NCI-H1694 treated with DMSO at 0.1 percent for 48 hours (cell line): ENCODE data around the gene FBLN2.

Experiments used
- DNase-seq: peaks from one replicate; lab custom pipeline; 2025; lab: John Stamatoyannopoulos, UW

The FBLN2 gene

DNA sequence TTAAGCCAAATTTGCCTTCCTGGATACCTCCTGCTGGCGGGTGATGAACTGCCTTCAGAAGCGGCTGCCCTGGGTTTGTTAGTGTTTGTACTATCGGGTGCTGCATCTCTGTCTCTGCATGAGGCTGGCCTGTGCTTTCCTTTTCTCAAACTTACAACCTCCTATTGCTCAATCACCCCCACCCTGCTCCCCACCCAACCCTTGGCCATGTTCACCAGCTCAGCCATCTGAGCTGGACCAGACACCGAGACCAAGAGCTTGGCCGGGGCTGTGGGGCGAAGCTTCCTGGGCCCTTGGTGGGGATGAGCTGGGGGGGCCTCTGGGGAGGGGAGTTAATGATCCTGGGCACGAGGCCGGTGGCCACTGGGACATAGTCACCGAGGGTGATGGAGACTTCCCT is 16.8 kb upstream of the FBLN2 start:
- DNase-seq, result no peak

DNA sequence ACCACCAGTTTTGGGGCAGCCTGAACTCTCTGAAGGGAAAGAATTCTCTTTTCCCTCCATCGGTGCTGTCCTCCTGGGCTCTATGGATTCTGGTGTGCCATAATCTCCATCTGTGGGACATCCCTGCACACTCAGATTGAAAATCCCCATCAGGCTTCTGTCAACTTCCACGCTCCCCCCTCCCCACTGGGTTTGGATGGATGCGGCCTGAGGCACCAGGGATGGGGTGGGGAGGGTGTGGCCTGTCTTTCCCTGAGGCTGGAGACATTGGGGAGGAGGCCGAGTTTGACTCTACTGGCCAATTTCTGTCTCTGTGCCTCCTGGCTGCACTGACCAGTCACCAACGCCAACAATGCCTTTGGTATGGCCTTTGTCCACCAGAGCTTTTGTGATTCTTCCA is 16.3 kb upstream of the FBLN2 start:
- DNase-seq, result no peak

DNA sequence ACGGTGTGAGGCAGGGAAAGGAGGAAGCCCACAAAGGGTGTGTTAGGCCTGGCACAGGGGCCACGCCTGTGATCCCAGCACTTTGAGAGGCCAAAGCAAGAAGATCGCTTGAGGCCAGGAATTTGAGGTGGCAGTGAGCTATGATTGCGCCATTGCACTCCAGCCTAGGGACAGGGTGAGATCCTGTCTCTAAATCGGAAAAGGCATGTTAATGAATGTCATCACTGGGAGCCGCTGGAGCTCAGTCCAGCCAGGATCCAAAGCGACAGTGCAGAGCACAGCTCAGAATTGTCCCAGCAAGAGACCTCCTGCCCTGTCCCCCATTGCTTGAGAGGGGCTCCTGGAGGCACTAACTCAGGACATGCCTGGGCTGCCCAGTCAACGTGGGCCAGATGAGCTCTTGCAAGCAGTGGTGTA is 15.0 kb upstream of the FBLN2 start:
- DNase-seq, result no peak

DNA sequence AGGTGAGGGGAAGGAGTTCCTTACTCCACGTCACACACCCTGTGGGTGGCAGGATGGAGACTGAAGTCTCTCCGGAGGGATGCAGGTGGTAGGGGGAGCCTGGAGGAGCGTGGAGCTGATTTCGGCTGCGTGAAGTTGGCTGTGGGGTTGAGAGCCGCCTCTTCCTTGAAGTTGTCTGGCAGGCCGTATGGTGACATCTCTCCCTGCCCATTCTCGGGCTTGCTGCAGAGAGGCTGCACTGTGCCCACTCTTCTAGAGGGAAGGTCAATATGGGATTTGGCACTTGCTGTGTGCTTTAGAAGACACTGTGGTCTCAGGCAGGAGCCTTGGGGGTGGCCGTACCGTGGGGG is 13.4 kb upstream of the FBLN2 start:
- no peak for DNase-seq

DNA sequence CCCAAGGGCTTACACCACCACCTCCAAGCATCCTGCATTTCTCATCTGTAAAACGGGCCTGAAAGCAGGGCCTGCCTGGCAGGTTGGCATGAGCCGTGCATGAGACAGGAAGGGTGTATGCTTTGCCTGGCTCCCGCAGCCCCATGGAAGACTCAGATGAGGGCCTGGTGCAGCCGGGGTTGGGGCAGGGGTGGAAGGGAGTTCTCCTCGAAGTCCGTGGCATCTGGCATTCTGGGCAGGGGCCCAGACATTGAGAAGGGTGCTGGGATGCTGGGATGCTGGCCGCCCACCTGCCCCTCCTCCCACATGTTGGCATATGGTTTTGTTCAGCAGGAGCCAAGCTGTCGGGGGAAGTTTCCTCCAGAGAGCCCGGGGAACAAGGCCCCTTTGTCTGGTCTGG is 13.0 kb upstream of the FBLN2 start:
- peak; percentile 69 for DNase-seq

DNA sequence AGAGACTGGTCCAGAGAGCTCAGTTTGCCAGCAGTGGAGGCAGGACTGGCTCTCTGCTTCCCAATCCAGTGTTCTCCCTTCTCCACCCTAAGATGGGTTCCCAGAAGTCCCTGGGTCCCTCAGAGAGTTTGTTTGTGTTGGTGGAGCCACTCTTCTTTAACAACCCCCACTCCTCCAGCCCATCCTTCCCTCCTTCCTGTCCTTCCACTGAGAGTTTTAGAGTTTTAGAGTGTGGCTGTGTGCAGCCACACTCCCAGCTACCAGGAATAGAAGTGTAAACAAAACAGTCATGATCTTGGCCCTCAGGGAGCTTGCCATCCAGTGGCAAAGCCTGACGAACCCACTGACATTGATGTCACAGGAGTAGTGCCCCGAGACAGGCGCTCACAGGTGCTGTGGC is 12.5 kb upstream of the FBLN2 start:
- no peak for DNase-seq

DNA sequence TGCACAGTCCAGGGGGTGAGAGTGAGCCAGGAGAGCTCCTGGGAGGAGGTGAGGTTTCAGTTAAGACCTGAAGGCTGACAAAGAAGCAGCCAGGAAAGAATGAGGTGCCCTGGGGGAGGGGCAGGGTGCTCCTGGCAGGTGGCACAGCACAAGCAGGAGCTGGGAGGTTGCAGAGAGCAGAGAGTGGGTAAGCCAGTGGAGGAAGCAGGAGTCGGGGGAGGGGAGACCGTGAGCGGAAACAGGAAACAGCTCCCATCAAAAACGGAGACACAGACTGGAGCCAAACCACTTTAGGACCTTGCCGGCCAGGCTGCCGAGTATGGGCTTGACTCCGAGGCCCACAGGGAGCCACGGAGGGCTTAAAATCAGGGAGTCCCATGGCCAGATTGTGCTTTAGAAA is 12.1 kb upstream of the FBLN2 start:
- no peak for DNase-seq

DNA sequence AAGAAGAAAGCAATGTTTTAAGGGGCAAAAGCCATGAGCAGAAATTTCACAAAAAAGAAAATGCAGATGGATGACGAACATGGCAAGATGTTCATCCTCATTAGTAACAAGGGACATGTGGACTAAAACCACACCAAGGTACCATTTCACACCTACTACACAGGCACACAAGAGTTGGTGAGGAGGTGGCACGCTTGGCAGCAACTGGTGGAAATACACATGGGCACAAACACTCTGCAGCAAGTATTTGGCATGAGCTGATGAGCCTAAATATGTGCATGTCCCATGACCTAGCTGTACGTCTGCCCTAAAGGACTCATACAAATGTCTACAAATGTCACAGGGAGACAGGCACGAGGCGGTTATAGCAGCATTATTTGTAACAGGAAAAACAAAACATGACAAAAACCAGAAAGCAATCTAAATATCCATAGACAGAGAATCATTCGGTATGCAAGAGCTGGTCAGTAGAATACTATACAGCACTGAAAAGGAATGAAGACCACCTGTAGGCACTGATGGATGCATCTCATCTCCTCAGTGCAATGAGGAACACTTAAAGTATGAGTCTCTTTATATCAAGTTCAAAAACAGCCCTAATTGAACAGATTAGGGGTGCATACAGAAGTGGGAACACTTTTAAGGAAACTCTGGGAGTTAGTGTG is 11.5 kb upstream of the FBLN2 start:
- no peak for DNase-seq

DNA sequence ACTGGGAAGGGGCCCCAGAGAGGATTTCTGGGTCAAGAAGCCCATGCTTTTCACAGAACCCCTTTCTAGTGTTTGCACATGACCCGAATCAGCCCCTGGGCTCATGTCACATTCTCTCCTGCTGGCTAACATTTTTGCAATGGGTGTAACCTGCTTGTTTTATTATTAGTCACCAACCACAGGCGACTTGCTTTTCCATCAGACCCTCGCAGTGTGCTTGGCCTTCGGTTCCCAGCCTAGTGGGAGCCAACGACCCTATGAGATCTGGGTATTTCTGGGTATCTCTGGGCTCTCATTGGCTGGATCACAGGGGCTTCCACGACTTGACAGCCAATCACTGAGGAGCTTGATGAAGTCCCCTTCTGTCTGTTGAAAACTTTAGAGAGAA is 11.0 kb upstream of the FBLN2 start:
- no peak for DNase-seq

DNA sequence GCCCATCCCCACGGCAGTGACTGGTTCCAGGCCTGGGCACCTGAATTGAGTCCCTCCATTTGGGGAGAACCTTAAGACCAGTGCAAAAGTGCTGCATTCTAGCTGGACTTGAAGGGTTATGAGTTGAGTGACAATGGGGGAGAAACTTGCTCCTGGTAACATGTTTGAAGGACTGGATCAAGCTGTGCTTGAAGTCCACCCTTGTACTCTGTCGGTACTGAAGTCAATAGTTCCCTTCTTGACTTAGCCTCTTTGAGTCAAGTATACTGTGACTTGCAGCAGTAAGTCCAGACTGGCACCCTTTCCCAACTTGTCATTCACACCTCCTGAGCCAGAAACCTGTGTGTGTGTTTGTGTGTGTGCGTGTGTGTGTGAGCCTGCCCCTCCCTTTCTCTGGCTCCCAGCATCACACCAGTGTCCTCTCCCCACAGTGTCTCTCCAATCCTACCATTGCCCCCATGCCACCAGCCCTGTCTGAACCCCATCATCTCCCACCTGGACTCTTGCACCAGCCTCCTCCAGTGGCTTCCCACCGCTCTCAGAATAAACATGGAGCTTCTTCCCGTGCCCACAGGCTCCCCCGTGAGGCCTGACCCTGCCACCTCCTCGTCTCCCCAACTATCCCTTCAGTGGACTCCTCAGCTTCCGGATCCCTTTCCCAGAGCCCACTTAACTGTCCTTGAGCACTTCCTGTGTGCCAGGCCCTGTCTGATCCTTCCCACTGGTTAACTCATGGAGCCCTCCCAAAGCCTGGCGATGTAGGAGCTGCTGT is 10.2 kb upstream of the FBLN2 start:
- no peak for DNase-seq

DNA sequence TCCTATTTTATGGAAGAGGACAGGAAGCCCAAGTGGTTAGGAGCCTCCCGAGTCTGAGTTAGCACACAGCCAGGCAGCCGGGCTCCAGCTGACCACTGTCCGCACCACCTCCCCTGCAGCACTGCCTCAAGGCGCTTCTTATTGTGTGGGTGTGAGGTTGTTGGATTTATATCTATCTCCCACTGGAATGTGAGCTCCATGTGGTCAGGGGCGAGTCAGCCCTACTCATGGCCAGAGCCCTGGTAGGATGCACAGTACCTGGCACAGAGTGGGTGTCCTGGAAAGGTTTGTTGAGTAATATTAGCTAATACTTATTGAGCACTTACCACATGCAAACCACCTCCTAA is 9.7 kb upstream of the FBLN2 start:
- no peak for DNase-seq

DNA sequence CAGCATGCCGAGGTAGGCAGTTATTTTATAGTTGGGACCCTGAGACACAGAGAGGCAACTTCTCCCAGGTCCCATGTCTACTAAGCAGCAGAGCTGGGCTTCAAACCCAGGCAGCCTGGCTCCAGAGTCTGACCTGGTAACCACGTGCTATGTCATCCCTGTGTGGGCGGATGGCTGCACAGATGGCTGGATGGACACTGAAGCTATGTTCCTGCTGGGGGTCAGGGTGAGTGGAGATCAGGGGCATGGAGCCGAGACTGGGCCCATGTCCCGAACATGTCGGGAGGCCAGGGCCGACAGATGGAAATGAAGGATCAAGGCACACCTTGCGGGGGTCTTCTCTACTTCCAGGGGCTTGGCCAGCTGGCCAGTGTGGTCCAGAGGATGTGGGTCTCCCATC is 9.3 kb upstream of the FBLN2 start:
- no peak for DNase-seq

DNA sequence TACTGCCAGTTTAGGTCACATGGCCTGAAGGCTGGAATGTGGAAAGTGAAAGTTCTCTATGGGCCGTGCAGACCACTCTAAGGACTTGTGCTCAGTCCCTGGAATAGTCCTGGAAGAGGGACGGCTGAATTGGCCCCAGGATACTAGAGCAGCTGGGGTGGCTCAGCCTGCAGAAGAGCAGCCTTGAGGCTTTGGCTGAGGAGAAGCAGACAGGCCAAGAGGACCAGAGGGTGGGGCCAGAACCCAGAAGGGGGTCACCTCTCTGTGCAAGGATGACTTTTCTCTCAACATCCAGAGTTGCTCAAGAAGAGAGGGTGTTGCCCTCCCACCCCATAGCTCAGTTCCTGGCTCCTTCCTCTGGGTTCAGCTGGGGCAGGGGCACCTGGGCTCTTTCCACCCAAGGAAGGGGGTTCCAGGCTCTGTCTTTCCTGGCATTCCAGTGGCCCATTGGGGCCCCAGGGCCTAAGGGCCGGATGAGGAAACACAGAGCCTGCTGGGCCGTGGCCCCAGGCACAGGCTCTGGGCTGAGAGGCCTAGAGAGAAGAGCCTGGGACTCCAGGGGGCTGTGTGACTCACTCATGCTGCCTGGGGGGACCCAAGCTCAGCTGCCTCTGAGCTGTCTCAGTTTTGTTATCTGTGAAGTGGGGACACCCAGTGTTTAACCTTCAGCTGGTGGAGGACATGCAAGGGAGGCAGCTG is 8.5 kb upstream of the FBLN2 start:
- DNase-seq, result no peak

DNA sequence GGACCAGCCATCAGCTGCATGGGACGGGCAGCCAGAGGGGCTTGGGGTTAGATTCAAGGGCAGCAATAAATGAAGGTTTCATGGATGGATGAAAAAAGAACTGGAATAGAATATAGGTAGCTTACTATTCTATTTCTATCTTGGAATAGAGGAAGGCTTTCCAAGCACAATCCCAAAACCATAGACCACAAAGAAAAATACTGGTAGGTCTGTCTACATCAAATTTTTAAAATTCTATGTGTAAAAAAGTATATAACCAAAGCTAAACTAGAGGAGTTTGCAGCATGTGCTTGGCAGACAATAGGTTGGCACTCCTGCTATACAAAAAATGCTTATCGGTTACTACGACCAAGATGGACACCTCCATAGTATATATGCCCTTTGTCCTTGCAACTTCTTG is 7.2 kb upstream of the FBLN2 start:
- no peak for DNase-seq

DNA sequence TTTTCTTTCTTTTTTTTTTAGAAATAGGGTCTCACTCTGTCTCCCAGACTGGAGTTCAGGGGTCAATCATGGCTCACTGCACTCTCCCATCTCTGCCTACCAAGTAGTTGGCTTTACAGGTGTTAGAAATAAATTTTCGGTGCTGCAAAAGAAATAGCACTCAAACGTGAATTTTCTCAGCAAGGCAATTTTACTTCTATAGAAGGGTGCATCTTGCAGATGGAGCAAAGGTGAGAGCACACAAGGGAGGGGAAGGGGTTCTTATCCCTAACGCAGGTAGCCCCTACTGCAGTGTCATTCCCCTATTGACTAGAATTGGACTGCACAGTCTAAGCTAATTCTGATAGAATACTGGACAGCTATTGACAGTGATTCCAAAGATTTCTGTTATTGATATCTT is 6.8 kb upstream of the FBLN2 start:
- DNase-seq, result no peak

DNA sequence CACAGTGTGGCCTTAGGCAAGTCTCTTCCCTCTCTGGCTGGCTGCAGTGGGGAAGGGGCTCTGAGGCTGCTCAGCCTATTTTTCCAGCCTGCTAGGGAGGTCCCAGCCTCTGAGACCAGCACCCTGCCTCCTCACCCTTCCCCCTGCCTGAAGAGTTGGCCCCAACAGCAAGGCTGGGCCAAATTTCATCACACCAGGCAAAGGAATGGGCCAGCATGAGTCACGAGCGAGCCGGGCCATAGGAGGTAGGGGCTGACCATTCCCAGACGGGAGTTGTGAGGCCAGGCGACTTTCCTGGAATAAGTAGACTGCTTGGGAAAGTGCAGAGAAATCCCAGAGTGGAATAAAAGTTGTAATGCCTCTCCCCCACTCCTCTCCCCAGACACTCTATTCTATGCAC is 5.7 kb upstream of the FBLN2 start:
- DNase-seq, result no peak

DNA sequence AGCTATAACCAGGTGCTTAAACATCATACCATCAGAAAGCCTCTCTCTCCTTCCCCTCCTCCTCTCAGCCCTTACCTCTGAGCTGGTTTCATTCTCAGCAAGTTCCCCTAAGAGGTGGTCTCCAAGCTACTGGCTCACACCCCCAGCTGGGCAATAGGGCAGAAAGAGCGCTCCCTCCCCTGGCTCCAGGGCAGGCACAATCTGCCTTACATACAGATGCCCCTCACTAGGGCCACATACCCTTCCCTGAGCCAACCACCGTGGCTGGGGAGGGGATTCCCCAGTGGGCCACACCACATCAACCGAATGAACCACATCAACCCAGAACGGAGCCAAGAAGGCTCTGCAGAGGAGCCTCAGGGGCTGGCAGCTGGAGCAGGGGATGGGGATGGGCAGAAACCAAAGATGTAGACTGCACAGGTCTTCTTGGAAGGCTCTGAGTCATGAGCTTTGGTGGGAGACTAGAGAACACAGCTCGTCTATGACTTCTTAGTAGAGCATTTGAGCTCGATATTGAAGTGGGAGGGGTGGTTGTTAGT is 4.6 kb upstream of the FBLN2 start:
- no peak for DNase-seq

DNA sequence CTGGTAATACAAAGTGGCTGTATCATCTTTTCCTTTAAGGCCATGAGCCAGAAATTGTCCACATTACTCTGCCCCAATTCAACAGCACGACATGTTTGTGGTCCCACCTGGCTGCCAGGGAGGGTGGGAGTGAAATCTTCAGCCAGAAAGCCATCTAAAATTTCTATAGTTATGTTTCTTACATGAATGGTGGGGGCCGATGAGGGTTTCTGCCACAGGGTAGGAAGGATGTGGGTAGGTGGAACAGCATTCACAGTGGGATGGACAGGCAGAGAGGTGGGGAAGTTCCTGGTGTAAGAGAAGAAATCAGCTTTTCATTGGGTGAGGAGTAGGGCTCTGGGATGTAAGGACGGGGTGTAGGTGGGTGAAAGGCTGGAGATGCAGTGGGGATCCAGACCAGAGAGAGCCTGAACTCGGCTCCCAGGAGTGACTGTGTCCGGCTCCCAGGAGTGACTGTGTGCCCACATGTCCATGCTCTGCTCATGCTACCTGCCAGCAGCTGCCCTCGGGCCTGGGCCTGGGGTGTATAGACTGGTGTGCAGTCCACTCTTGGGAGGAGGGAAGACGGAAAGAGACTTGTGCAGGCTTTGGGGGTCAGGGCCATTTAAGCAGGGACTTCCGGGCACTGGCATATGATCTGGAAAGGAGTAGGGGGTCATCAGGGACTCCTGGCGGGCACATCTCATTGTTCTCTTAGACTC is 3.8 kb upstream of the FBLN2 start:
- DNase-seq, result no peak

DNA sequence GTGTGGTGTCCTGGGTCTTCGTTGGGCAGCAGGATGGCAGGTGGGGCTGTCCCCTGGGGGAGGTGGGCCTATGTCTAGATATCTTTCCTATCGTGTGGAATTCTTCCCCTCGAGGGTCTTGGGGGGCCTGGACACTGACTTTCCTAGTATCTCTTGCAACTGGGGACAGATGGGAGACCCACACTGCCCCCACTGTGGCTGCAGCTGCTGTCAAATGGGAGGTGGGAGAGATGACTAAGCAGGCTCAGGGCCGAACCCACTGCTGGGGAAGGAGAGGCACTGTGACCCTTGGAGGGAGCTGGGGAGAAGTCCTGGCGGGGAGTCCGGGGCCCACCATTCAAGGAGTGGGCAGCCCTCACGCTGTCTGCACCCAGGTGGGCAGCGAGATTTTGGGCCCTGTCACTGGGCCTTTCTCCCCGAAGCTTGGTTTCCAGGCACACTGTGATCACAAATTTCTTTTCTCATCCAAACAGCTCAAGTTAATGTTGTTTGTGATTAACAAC is 2.9 kb upstream of the FBLN2 start:
- DNase-seq, result no peak

DNA sequence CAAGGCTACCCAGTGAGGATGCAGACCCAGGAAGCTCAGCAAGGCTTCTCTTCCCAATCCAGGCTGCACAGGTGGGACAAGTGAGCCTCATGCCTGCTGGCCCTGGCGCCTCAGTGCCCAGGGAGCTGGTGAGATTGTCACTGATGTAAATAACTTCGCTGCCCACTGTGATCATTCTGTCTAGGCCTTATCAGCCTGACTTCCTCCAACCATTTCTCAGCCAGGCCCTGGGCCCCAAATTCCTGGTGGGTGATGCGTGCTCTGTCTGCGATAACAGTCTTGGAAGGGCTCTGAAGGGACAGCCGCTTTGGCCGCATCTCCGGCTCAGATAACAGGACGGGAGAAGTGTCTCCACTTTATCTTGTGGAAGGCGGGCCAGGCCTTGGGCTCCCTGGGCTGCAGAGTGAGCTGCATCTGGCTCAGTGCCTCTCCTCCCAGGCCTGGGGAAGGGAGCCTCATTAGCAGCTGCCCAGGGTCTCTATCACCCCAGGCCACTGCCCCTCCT is 2.2 kb upstream of the FBLN2 start:
- DNase-seq, result no peak

DNA sequence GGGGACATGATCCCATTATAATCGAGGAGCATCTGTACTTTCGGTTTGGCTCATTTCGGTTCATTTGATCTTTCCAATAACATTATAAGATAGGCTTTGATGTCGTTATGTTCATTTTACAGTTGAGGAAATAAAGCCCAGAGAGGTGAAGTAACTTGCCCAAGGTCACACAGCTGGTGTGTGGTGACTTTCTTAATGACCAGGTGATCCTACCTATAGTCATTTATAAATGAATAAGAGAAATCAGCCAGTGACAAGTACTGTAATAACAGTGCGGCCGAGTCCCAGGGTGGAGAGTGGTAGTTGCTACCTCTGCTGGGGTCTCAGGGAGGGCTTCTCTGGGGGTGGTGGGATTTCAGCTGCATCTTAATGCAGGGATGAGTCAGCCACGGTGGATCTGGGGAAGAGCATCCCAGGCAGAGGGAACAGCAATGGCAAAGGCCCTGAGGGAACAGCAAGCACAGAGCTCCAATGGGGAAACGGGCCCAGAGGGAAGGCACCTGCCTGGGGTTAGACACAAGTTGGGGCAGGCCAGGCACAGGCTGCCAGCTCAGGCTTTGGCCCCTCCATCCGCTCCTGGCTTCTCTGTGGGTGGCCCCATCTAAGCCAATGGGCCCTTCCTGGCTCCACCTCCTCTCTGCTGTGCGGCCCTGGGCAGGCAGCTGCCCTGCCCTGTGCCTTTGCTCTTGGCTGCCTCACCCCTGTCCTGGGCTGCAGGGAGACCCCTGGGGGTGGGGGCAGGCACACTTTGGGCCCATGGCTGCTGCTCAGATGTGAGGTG is 1.1 kb upstream of the FBLN2 start:
- no peak for DNase-seq
